Adrenal gland (tissue), 5 donors: ENCODE measurements around the gene PTPRE.

Experiments
- CTCF ChIP-seq, 6 experiments: fragments of 450-650 bp in 4 of 6; fragments of 200-600 bp in 2 of 6; sonication (generic) in 1 of 6; IDR thresholded peaks; 1 replicate in 5 of 6; 2 replicates in 1 of 6; pipeline versions ENCODE4 v1.5.1 to v1.8.0; 2016 to 2021; ENCODE audit warnings: antibody characterized with exemption in 6 of 6, mild to moderate bottlenecking in 2 of 6, moderate library complexity in 1 of 6
- POLR2A ChIP-seq, 2 donors: fragments of 450-650 bp; IDR thresholded peaks; one replicate each; pipeline ENCODE4 v1.6.1; 2017; ENCODE audit warnings: antibody characterized with exemption in 2 of 2, mild to moderate bottlenecking in 2 of 2, moderate library complexity in 1 of 2
- donor health status: DM: no; HTN: no; CAD: no.

GRCh38 chr10:127963136-127963535 is 56.2 kb downstream of the PTPRE start:
- TF ChIP-seq CTCF (IDR thresholded peaks at IDR 0.05) (no peak), POLR2A (IDR thresholded peaks at IDR 0.05) (no peak)
